ENCODE results near the gene TCFL5.
"Not testable (repeated sequence)": the region's sequence is repeated elsewhere in the genome, so short reads cannot be mapped to it uniquely, and the experiment has no call there.

The TCFL5 gene

DNA sequence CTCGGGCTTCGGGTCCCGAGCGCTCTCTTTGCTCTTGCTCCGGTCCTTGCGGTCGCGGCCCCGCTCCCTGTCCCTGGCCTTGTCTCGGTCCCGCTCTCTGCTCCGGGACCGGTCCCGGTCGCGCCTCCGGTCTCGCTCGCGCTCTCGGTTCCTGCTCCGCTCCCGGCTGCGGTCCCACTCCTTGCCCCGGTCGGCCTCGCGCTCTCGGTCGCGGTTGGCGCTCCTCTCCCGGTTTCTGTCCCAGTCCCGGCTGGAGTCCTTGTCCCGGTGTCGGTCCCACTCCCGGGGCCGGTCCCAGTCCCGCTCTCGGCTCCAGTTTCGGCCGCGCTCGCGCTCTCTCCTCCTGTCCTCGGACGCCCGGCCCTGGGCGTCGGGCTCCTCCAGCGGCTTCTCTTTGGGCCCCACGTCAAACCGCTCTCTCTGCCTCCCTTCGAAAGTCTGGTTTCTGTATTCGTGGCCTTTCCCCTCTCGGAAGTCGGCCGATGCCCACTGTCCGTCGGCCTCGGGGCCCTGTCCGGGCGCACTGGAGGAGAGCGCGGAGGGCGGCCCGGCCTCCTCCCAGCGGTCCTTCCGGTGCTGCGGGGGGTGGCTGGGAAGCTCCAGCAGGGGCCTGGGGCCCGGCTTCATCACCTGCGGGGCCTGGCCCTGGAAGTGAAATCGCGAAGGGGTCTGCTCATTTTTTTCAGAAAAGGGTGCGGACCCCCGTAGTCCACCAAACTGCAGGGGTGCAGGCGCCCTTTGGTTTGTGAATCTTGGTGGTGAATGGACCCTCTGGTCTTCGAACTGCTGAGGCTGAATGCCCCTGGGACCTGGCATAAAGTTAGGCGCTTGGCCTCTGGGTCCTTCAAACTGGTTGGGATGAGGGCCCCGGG, 17.9 kb upstream of the TCFL5 start:
- DNase-seq: no peak

GRCh38 chr20:62878244-62879038, 16.8 kb upstream of the TCFL5 start:
- DNase-seq: no peak

DNA sequence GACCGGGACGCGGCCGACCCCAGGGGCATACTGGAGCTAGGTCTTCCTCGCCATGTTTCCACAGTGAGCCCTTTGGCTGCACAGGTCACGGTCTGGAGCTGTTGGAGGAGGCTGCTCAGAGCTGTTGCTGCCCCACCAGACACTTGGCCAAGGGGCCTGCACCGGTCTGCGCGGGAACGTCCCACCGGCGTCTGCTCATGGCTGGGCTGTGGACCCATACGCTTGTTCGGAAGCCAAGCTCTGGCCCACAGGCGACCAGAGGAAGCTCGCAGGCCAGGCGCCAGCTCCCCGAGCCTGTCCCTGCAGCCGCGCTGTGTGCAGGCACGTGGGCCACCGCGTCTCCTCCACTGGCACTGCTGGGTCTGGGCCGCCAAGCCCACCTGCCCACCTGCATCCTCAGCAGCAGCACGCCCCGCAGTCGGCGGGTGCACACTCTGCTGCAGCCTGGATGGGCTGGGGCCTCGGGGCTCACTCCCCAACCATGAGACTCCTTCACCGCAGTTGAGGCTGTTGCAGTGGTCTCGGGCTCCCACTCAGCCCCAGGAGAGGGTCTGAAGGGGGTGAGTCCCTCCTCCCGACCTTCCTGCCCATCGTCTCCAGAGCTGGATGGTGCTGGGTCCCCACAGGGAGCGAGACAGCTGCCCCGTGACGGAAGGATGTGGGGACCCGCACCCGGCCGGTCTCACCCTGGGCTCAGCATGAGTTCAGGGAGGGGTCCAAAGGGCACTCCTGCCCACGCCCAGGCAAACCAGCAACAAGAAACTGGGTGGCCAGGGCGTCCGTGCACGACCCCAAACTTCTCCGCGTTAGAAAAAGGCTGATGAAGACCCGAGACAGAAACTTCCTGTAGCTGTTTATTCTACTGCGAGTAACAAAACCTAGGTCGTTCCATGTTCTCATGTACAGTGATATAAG, 15.5 kb upstream of the TCFL5 start:
- DNase-seq: no peak

DNA sequence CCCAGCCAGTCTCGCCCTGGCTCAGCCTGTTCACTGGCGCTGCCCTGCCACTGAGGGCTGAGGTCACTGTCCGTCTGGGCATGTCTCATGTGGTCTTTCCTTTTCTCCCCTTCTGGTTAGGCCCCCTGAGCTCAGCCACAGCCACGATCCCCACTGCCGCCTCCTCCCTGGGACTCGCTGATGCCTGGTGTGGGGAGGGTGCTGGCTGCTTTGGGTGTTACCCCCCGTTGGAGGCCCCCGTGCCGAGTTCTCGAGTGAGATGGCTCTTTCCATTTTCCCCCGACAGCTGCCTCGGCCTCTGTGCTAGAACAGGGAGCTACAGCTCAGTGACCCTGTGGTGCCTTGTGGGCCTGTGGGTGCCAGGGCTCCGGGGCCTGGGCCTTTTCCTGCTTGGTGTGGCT, 14.9 kb upstream of the TCFL5 start:
- DNase-seq: no peak

- DNase-seq: peak; percentile 76
These were observed 14.1 kb upstream of the TCFL5 start for GRCh38 chr20:62875419-62876361.

- no peak for DNase-seq
These were observed 13.3 kb upstream of the TCFL5 start for GRCh38 chr20:62874964-62875344.

- DNase-seq: peak; percentile 33
These were observed 12.0 kb upstream of the TCFL5 start for GRCh38 chr20:62873681-62874031.

GRCh38 chr20:62873280-62873679, 11.7 kb upstream of the TCFL5 start:
- no peak for DNase-seq

- DNase-seq: no peak
These were observed 11.2 kb upstream of the TCFL5 start for GRCh38 chr20:62872862-62873261.

- DNase-seq: no peak
These were observed 10.7 kb upstream of the TCFL5 start for GRCh38 chr20:62872184-62872847.

DNA sequence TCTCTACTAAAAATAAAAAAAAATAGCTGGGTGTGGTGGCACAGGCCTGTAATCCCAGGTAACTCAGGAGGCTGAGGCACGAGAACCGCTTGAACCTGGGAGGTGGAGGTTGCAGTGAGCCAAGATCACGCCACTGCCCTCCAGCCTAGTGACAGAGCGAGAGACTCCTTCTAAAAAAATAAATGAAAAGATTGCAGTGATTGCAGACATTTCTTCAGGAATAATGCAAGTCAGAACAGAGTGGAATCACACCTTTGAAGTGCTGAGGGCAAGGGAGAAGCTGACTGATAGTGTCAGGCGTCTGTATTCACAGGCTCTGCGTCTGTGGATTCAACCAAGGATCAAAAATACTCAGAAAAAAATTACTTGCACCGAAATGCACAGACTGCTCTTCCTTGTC, 2.6 kb upstream of the TCFL5 start:
- DNase-seq: no peak

DNA sequence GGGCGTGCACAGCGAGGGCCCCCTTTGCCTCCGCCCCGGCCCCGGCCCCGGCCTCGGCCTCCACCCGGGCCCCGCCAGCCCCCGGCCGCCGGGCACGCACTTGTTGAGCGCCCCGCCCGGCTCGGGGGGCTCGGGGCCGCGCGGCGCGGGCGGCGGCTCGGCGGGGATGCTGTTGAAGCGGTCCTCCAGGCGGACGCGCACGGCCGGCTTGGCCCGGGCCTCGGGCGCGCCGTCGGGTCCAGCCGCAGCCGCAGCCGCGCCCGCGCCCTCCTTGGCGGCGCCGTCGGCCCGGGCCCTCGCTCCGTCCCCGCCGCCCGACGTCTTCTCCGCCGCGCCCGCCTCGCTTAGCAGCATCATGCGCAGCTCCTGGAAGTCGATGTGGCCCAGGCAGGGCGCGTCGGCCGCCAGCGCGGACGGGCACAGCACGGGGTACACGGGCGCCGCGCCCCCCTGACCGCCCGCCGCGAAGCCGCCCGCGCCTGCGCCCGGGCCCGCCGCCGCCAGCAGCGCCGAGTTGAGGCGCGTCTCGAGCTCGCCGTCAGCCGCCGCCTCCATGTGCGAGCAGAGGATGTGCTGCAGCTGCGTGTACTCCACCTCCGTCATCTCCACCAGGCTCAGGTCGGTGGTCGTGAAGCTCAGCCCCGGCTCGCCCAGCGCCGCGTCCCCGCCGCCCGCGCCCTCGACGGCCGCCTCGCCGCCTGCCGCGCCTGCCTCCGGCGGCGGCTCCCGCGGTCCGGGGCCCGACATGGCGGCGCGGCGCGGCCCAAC, 514 bp downstream of the TCFL5 start:
- DNase-seq: peak; percentile 11

DNA sequence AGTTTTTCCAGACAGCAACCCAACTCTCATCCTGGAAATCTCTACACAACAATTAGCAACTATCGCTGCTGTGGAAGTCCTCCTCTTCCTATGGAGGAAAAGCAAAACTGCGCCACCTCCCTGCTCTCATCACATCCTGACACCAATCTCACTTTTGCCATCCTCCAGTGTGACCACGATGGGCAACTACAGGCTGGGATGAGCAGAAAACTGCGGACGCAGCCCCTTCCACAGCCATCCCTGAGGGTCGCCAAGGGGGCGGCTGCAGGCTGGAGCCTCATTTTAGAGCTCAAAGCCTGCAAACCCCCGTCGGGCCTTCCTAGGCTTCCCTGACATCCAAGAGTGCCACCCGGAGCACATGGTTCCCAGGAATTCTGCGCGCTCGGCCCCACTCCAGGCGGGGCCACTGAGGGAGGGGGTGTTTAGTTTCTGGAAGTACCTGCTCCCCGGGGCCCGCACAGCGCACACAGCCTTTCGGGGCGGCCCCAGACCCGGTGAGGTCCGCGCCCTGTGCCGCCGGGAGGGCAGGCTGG, 1.2 kb downstream of the TCFL5 start:
- DNase-seq: peak; percentile 5

- DNase-seq: no peak
These were observed 1.9 kb downstream of the TCFL5 start for GRCh38 chr20:62859721-62860120.

DNA sequence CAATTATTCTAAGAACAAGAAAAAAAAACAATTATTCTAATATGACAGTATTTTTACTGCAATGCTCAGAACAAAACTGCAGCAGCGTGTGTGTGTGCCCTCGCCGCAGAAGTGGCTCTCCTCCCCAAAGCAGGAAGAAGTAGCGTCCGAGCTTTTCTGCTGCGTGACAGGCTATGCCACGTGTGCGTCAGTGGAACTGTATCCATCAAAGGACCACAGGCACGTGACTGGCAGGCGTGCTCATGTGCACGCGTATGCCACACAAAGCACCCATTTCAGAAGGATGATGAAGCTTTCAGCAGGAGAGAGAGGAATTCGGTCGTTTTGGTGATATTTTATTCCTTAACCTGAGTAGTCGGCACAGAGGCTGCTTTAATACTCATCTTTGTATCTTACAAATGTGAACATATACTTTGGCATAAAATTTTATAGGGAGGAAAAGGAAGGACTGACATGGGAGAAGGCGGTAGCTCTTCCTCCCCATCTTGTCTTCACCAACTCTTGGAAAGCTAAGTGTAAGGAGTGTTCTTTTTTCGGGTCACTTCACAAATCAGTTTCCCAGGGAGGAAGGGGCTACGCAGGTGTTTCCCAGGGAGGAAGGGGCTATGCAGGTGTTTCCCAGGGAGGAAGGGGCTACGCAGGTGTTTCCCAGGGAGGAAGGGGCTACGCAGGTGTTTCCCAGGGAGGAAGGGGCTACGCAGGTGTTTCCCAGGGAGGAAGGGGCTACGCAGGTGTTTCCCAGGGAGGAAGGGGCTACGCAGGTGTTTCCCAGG, 3.4 kb downstream of the TCFL5 start:
- no peak for DNase-seq

DNA sequence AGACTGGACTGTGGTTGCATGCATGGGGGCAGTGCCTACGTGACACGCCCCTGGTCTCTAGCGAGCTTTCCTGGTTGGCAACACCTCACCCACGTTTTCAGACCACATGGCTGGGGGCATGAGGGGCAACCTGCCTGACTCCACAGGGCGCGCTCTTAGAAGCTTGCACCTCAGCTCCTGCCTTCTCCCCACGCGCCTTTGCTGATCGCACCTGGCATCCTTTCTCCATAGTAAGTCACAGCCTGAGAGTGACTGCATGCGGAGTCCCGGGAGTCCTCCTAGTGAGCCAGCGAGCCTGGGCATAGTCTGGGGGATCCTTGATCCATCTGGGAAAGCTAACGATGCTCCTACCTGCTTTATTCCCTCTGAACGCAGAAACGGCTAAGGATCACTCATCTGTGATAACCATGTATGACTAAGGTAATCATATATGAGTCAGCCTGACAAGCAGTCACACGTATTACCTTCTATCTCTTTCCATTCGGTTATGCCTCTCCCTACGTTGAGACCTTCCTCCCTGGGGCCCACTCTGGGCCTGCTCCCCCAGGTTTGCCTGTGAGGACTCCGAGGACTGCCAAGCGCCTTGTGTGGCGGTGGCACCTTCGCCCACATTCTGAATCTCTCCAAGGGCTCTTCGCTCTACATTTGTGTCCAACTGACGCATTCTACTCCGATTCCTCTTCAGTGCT, 4.5 kb downstream of the TCFL5 start:
- DNase-seq: no peak

DNA sequence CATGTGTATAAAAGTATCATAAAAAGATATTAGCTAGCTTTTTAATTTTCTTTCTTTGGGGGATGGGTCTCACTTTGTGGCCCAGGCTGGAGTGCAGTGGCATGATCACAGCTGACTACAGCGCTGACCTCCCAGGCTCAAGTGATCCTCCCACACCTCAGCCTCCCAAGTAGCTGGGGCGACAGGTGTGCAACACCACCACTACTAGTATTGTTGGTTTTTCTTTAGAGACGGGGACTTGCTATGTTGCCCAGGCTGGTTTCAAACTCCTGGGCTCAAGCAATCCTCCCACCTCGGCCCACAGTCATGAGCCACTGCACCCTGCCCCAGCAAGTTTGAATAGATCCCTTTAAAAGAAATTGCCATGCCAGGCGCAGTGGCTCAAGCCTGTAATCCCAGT, 6.5 kb downstream of the TCFL5 start:
- no peak for DNase-seq

DNA sequence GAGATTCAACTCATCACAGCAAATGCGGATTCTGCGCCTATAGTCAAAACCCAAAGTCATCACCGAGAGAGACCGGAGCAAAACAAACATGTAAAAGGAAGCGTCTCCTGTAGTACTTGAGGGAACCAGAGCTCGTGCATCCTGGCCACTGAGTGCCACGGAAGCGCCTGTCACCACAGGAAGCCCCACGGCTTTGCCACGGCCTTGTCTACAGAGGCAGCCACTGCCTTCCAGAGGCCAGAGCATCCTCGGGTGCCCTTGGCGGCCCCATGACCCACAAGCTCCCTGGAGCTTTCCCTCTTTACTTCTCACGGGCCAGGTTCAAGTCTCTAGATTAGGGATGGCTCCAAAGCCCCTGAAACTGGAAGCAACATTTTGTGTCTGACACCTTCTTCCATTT, 7.5 kb downstream of the TCFL5 start:
- DNase-seq: no peak

- not testable (repeated sequence) for DNase-seq
These were observed 8.3 kb downstream of the TCFL5 start for GRCh38 chr20:62853304-62853703.

All from NCI-H1105 treated with DMSO at 0.1 percent for 48 hours (cell line).